GM19023 (cell line): ENCODE measurements around the gene SIDT2.

Experiments used
- ATAC-seq: cut with Tn5 transposase; IDR thresholded peaks from one replicate; pipeline ENCODE4 v1.9.1; 2021; ENCODE audit warnings: mild to moderate bottlenecking, moderate library complexity; ENCODE audit not compliant: unreplicated experiment

The SIDT2 gene

DNA sequence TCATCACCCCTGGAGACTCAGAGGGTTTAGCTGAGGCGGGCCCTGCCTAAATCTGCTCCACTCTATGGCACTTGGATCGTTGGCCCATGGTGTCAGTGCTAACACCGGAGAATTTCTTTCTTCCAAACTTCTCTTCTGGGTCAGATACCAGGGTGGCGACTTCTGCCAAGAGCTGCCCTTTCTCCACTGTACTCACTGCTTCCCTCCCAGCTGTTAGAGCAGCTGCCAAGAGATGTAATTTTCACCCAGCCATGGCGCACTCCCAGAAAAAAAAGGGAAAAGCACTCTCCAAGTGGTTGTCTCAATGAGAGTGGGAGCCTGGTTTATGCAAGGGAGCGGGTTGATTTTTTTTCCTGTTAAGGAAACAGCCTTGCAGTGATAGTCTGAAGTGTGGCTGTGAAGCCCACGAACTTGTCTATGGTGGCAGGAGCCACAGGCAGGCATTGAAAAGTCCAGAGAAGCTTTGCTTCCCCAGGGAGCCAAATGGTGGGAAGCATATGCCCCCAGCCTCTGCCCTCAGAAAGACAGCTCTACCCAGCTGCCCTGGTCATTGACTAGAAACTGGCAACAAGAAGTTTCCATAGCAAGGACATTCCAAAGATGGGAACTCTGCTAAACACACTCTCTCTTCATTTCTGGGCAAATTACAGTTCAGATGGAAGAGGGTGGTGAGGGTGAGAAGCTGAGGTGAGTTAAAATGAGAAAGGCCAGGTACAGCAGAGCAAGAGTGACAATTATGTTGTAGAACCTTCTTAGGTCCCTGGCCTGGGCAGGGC is 42.6 kb downstream of the SIDT2 start:
- ATAC-seq: no peak

DNA sequence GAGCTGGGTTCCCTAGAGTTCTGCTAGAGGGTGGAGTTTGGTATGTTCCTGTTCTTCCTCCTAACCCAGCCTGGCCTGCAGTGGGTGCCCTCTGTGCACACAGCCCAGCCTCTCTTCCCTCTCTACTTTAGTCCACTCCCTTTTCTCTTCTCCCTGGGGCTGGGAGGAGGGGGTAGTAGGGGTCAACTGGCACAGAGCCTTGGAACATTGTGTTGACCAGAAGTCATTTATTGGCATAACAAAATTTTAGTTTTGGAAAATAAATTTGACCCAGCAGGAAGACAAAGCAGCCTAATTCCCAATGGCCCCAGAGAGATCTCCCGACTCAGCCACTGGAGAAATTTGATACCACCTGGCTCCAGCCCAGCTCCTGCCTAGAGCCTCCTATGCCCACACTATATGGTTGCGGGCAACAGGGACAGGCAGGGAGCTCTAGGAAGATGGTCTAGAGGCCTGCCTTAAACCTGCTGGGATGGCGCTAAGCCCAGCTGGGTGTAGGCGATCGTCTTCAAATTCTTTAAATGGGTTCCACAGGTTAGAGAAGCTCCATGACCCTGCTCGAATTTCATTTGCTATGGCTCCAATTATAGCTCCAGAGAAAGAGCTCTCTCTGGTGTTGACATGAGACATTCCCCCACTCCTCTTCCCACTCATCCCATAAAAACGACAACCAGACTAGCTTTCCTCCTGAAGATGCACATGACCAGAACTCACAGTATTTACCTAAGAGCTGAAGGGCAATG is 43.4 kb downstream of the SIDT2 start:
- ATAC-seq: no peak

DNA sequence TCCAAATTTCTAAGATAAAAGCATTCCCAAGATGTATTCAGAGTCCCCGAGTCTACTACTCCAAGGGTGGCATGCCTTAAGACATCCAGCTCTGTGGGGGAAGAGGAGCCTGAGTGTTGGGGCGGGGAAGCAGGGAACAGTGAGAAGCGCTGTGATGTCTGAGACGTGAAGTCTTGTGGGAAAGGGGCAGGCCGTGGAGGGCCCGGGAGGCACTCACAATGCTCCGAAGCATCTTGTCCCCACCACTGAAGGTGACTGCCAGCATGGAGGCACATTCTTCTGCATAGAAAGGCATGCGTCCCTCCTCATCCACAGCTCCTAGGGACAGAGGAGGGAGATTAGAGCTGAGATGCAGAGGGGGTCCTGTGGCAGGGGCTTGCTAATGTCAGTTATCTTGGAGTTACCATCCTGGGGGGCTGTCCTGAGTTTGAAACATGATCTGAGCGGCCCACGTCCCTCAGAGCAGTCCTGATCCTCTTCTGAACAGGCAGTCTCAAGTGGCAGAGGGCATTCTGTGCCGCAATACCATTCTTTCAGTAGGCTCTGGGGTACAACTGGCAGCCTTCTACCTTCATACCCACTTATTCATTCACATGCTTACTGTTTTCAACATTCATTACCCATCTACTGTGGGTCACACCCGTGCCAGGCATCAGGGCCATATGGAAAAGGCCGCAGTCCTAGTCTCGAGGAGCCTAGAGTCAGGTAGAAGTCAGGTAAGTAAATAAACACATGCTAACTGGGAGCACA is 44.6 kb downstream of the SIDT2 start:
- no peak for ATAC-seq

DNA sequence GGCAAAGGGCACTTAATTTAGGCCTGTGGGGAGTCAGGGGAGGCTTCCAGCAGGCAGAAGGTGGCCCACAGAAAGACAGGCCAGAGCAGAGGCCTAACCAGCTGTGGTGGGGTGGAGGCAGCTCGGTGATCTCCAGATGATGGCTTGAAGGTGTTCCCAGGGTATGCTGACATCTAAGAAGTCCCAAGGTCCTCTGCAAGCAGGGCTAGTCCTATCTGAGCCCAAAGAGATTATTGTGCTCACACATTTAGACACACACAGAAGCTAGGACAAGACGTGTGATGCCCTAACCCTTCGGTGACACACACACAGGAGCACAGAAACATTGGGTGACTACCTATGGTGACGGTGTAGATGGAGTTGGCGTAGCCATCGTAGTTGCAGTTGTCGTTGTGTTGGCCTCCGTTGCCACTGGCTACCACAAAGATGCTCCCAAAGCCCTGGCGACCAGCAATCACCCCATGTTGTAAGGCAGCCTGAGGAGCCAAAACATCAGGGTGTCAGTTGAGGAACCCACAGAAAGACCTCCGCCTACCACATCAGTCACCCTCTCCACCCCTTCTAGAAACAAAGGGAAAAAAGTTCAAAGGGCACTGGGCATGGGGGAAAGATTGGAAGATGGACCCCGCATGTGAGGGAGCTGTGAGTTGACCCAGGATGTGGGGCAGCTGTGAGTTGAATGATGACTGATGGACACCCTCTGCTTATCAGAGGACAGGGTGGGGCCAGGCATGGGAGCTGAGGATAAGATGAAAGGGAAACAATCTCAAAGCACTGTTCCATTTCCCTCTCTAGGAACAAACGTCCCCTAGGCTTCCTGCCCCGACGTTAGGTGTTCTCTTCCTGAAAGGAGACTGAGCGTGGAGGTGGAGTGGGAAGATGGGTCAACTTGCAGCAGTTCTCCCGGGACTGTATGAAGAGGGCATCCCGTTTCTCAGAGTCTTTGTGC is 45.5 kb downstream of the SIDT2 start:
- ATAC-seq: no peak

DNA sequence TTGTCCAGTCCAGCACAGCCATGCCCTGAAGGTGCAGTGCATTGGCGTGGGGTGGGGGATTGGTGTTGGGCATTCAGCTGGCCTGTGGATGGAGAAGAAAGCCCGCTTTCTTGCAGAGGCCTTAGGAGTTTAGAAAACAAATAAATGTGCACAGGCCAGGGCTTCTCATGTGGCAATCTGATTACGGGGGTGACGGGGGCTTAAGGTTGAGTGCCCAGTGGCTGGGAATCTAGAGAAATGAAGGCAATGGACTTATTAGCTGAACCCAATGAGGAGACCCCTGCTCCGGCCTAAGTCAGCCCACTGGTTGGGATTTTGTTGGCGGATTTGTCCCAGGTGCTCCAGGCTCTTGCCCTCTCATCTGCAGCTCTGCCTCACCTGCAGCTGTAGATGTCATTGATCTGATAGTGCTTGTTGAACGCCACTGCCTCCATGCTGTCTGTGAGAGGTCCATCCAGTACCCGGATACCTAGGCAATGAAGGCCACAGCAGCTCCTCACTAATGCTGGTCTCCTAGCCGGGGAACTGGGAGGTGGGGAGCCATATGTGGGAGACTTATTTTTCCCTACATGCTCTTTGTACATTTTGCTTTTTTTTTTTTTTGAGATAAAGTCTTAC is 47.1 kb downstream of the SIDT2 start:
- no peak for ATAC-seq

DNA sequence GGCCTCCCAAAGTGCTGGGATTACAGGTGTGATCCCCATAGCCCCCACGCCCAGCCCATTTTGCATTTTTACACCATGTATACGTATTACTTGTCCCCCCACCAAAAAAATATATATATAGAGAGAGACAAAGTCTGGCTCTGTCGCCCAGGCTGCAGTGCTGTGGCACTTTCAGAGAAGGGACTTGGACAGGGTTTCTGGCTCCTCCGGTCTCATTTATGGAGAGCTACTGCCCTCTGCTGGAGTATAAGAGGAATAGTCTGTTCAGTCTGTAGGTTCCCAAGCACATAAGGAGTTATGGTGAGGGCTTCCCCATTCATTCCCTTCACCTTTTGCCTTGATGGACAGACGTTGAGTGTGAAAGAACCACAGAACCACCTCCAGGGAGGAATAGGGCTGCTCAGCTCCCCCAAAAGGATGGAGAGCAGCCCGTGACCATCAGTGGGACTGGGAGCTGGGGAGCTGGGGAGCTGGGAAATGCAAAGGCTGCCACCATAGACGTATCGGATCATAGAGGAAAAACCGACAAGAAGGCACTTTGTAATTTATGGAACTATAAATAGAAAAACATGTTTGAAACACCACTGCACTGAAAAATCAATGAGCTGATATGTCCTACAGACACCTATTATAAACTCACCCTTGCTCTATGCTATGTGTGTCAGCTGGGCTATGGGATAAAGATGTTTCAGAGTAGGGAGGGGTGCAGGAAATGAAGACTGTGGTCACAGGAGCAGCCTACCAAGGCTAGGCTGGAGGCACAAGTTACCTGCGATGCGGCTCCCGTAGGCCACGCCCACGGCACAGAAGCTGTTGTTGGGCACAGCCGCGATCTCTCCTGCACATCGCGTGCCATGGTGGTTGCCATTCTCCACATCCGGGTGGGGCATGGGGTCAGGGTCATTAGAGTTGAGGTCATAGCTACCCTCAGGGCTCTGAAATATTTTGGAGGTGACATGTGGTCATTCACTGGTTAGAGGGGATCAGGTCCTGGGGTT is 48.1 kb downstream of the SIDT2 start:
- peak; percentile 64 for ATAC-seq

DNA sequence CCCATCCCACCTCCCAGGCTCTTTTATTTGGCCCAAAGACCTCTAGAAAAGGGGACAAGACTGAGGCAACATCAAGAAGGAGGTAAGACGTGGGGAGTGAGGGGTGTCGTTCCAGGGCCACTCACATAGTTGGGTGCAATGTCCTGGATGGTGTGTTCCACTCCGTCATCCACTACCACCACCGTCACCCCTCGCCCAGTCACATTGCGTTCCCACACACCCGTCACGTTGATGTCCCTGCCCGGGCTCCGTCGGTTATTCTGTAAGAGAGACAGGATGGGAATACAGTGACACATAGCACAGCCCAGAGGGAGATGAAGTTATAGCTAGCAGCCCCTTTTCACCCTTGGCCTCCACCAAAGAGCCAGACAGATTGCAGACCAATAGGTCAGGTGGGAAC is 49.5 kb downstream of the SIDT2 start:
- ATAC-seq: no peak

DNA sequence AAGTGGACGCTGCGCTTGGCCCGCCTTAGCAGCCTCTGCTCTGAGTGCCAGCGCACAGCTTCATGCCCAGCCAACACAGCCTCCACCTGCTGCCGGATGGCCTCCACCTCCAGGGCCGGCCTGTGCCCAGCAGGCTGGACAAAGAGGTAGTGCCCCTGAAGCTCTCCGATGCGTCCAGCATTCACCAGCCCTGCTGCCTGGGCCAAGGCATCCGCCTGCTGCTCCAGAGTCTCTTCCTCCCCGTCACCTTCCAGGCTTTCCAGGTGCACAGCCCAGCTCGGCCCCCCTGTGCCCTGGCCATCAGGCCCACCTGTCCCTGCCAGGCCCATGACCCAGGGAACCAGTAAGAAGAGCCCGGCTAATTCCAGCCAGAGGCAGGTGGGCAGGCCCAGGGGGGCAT is 50.9 kb downstream of the SIDT2 start:
- no peak for ATAC-seq

DNA sequence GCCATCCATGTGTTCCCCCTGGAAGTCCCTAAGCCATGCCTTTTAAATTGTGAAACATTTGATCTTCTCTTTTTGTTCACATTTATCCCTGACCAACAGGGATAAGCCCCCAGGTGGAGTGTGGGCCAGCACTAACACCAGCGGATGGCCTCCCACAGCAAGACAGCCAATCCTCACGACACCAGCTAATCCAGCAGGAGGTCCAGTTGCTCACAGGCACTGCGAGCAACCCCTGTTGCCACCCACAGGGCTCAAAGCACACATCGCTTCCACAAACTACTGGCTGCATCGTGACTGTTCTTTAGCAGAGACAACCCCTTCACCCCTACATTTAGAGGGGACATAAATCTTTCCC is 51.4 kb downstream of the SIDT2 start:
- no peak for ATAC-seq

DNA sequence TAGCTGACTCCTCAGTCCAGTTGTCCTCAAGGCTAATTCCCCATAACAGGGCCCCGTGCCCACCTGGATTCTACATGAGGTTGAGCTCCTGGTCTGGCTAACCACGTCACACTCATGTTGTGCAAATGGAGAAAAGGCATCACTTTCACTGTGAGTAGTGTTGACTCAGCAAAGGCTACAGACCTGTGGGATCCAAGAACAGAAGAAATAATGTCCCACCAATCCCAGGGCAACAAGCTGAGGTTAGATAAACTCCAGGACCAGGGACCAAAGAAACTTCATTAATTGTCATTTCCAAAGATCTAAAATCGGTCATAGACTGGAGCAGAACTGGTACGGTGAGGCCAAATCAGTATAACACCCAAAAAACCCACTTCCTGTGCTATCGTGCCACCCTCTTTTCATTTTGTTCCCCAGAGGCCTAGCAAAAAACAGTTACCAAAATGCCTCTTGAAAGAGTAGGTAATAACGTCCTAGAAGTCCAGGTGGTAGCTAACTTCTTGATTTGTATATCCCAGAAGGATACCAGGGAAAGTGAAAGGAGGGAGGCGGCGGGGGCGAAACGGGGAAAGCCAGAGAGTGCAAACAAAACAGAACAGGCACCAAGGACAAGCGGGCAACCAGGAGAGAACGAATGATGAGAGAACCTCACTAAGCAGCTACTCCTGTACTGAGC is 51.9 kb downstream of the SIDT2 start:
- no peak for ATAC-seq

DNA sequence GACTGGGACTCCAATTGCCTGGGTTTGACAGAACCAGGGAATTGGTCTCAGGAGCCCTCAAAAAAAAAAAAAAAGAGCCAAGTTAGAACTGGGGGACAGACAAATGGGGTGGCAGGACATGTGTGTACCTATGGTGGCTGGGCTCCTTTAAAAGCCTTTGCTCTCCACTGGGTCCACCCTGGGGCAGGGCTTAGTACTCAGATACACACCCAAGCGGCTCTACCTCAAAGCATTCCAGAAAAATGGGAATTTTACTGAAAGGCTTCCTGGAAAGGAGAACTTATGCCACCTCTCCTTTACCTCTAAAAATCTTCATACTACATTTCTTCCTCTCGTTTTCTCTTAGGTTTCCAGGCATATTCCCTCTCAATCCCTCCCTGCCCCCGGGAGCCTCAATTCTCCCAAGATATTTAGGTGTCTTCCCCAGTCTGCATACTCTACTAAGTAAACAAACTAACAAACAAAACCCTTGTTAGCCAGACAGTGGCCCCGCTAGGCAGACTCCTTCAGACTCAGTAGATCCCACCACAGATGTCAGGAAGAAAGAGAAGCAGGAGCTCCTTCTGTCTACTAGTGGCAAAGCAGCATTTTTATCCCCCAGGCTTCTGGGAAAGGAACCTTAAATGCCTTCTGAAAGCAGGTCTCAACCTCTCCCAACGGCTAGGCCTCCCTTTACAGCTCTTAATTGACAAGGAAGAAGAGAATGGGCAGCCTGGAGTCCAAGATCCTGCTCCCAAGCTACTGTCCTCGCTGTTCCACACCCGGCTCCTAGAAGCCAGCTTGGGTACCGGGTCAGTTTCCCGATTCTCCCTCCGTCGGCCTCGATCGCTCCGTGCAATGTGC is 52.7 kb downstream of the SIDT2 start:
- ATAC-seq: no peak

DNA sequence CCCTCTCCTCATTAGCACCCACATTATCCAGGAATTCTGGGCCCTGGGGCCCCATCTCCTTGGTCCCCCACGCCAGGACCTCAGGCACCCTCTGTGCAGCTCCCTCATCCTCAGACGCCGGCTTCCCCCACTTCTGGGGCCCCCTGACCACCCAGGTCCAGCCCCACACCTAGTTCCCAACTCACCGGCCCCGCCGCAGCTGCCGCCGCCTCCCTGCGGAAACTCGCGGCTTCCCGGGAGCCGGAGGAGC is 53.2 kb downstream of the SIDT2 start, which contains the start of gene PCSK7:
TSS of gene PCSK7 (minus strand) at position 232 of the 250 bp plus-strand sequence. CDS start 2,229 bp downstream, outside the sequence.
- no peak for ATAC-seq

DNA sequence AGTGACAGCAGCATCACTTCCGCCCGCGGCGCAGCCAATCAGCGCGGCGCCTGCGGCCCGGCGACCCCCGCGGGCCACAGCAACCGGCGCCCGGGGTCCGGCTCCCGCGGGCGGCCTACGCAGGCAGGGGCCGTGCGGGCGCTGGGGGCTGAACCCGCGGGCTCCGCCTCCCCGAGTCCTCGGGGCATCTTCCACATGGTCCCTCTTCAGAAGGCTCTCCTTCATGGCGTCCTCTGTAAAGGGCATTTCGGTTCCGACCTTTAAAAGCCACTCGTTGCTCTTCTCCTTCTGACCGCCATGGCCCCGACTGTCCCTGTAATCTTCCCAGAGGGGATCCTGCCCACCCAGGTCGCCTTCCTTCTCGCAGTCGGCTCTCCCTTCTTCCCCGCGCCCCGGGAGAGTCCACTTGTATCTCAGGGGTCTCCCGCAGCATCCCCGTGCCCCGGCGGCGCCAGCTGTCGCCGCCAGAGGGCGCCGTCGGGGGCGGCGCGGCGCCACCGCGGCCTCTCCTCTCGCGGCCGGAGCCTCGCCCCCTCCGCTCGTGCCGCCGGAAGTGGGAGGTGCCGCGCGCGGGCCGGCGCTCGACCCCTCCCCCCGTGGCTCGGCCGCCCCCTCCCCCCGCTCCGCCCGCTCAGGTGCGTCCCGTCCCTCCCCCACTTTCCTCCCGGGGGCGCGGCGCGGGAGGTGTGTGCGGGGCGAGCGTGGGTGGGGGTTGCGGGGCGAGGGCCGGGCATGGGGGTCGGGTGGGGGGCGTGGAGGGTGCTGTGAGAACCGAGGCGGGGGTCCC is 53.7 kb downstream of the SIDT2 start, which contains the start of gene RNF214:
TSS of gene RNF214 (plus strand) at position 580 of the 787 bp plus-strand sequence. CDS start 1,602 bp downstream, outside the sequence.
- ATAC-seq: peak; percentile 81

DNA sequence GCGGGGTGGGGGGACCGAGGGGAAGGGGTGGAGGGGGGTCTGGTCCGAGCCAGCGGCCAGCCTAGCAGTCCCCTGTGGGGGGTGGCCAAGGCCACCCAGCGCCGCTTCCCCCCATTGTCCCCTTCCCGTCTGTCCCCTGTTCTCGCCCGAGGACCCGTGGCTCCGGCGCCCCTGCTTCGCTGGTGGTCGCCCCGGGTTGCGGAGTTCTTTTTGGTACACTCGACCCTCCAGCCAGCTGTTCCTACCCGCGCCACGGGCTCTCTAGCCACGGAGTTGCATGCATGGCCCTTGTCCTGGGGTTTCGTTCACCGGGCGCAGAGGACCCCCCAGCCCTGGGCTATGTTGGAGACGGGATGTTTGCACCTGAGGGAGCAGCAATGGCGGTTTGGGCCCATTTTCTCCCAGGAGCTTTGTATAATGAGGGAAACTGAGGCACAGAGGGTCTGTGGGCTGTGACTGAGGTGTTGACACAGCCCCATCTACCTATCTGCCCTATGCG is 54.4 kb downstream of the SIDT2 start:
- ATAC-seq: no peak

DNA sequence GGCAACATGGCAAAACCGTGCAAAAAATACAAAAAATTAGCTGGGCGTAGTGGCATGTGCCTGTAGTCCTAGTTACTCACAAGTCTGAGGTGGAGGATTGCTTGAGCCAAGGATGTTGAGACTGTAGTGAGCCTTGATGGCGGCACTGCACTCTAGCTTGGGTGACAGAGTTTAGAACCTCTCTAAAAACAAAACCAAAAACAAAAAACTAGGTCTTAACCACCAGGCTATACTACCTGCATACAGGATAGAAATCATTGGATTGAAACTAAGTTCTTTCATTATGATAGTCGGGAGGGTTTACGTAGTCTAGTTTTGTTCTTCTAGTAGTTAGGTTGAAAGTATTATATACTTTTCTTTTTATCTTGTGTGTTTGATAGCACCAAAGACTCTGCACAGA is 59.7 kb downstream of the SIDT2 start:
- ATAC-seq: no peak

DNA sequence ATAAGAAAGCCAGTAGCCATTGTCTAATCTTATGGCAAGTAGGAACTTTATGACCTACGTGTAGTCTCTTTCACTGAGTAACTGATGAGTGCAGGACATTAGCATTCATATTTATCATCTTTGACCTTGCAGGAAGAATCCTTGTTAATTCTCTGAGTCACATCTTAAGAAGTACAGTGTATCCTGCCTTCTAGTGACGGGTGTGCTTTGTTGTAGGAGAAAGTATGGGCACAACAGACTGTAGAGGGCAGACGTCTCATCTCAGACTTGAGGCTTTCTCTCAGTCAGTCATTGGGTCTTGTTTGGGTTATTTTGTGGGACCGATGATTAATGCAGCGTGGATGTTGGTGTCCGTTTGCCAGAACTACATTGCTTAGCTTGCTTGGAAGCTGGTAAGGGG is 60.8 kb downstream of the SIDT2 start:
- no peak for ATAC-seq
